Stimulated activated naive CD4-positive, alpha-beta T cell treated with Interleukin-2 at 50 U/mL for 16 hours (primary cell): ENCODE measurements around the gene FNDC3A.

ENCODE experiments used
- DNase-seq: peaks from one replicate; lab custom pipeline; 2025; lab: John Stamatoyannopoulos, UW

Gene FNDC3A

DNA sequence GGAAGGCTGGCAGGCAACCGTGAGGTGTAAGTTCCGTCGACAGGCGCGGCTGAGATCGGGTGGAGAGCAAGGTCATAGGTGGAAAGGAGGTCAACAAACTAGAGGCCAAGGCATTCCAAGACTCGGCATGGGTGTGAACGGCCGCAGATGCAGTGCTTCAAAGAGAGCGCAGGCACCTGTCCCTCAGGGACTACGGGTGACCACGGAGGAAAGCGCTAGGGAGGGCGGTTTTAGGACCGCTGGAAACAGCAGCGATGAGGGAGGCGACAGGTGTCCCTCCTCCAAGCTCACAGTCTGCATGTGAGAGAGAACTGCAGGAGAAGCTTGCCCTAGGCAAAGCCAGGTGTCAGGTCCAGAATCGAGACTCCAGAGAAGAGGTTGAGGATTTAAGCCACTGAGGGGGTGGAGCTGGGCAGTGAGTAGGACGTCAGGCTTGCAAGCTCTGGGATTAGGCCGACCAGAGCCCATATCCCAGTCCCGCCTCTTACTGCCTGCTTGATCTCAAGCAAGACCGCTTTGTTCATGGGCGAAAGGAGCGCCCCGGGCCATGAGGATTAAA lies 242.9 kb downstream of the FNDC3A start:
- no peak for DNase-seq

DNA sequence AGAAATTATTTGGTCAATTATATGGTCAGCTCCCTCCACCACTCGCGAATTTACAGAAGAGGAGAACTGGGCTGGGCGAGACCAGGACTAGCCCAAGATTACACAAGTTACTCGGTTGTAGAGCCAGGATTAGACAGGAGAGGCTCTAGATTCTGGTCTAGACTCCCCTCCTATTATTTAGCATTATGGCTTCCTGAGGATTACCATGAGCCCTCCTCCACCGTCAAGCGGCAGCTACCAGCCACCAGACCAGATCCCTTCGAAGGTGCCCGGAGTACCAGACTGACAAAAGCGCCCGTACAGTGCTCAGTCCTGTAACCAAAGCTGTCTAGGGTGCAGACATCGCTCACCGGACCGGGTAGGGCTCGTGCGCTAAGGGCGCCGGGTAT lies 243.9 kb downstream of the FNDC3A start:
- no peak for DNase-seq

DNA sequence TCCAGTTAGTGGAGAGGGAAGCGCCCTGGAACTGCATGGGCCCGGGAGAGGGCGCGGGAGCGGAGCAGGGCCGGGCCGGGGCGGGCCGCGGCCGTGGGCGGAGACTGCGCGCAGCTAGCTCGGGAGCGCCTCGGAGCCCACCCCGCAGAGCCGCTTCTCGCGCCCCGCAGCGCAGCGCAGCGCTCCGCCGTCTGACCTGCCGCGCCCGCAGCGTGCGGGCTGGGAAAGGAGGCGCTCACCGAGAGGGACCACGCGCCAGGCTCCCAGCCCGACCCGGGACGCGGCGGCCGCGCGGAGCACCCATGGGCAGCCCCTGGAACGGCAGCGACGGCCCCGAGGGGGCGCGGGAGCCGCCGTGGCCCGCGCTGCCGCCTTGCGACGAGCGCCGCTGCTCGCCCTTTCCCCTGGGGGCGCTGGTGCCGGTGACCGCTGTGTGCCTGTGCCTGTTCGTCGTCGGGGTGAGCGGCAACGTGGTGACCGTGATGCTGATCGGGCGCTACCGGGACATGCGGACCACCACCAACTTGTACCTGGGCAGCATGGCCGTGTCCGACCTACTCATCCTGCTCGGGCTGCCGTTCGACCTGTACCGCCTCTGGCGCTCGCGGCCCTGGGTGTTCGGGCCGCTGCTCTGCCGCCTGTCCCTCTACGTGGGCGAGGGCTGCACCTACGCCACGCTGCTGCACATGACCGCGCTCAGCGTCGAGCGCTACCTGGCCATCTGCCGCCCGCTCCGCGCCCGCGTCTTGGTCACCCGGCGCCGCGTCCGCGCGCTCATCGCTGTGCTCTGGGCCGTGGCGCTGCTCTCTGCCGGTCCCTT lies 244.5 kb downstream of the FNDC3A start, which contains the start of gene MLNR:
Gene MLNR (plus strand): TSS at position 303 of the 820 bp plus-strand sequence. CDS start 0 bp downstream, at position 303.
- DNase-seq: peak; percentile 23

DNA sequence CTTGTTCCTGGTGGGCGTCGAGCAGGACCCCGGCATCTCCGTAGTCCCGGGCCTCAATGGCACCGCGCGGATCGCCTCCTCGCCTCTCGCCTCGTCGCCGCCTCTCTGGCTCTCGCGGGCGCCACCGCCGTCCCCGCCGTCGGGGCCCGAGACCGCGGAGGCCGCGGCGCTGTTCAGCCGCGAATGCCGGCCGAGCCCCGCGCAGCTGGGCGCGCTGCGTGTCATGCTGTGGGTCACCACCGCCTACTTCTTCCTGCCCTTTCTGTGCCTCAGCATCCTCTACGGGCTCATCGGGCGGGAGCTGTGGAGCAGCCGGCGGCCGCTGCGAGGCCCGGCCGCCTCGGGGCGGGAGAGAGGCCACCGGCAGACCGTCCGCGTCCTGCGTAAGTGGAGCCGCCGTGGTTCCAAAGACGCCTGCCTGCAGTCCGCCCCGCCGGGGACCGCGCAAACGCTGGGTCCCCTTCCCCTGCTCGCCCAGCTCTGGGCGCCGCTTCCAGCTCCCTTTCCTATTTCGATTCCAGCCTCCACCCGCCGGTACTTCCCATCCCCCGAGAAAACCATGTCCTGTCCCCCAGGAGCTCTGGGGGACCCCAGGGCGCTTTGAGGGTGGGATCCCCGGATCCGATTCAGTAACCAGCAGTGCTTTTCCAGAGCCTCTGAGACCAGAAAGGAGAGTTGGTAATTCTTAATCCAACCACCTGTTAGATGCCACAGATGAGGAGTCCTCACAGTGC lies 245.3 kb downstream of the FNDC3A start:
- DNase-seq: no peak

DNA sequence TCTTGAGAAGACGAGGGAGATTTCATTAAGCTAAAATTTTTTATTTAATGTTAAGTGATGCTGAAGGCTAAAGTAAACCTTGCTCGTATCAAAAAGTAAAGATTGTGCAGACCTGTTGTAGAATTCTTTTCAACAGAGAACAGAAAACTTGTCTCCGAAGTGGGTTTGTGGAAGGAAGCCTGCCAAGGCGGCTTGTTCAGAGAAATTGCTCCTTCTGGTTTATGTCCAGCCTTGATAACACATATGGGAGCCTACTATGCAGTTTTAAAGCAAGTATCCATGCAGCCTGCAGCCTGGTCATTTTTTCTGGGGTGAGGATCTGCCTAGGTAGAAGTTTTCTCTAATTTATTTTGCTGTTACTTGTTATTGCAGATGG lies 245.9 kb downstream of the FNDC3A start:
- no peak for DNase-seq

DNA sequence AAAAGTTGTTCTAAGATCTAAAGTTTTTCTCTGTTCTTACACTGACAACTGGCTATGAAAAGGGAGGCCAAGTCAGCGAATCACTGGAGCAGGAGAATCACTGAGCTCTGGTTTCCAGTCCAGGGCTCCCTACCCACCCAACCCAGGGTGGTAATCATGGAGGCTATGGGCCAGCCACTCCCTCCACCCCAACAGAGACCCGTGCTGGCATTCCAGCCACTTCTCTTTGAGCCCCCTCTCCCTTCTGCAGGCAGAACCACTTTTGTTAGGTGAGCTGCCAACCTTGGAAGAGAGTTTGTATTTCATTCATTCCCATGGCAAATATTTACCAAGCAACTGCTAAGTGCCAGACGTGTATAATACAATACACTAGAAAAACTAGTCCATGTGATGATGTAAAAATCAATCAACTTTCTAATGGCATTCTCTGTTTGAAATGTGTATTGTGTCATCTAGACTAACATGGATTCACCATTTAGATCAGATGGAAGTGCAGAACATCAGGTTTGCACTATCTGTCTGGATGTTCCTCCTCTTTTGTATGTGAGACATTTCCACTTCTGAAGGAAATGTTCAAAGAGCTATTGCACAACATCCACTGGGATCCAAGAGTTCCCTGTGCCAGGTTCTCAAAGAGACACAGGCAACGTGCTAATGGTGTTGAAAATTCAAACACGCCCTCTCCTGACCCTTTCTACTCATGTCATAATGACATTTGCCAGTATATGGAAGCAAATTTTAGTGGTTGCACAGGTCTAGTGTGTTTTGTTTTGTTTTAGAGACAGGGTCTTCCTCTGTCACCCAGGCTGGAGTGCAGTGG lies 249.7 kb downstream of the FNDC3A start:
- no peak for DNase-seq

DNA sequence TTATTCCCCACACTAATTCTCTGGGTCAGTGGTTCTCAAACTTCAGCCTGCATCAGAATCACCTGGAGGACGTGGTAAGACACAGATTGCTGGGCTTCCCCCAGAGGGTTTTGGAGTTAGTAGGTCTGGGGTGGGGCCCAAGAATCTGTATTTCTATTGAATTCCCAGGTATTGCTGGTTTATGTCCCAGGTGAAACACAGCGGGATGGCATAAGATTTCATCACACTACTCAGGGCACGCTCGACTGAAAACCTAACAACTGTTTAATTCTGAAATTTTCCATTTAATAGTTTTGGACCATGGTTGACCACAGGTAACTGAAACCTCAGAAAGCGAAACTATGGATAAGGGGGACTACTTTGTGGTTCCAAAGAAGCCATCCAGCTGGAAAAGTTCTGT lies 250.9 kb downstream of the FNDC3A start:
- DNase-seq: no peak

DNA sequence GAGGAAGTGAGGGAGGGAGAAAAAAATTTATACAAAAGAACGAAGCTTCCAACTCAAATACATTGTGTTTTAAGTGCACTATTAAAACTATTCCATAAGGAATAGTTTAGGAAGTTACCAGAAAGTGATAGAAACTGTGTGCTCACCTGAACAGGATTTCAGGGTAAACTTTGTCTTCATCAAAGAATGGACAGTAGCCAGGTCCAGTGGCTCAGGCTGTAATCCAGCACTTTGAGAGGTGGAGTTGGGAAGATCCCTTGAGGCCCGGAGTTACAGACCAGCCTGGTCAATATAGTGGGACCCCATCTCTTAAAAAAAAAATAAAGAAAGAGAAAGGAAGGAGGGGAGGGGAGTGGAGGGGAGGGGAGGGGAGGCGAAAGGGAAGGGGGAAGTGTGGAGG lies 259.0 kb downstream of the FNDC3A start:
- no peak for DNase-seq

DNA sequence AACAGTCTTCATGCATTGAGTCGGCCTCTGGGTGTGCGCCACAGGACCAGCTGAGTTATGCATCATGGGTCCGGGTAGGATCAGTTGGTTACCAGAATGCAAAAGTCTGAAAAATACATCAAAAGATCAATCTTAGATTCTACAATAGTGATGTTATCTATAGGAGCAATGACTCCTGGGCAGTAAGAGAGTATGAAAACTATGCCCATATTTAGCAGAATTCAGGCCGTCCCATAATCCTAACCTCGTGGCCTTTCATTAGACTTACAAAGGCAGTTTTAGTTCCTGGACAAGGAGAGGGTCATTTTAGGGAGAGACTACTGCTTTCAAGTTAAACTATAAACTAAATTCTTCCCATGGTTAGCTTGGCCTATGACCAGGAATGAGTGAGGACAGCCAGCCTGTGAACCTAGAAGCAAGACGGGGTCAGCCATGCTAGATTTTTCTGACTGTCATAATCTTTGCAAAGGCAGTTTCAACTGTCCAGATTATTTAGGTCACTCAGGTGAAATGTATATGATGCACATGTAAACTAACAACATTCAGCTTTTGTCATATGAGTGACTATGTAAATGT lies 260.2 kb downstream of the FNDC3A start:
- DNase-seq: no peak

DNA sequence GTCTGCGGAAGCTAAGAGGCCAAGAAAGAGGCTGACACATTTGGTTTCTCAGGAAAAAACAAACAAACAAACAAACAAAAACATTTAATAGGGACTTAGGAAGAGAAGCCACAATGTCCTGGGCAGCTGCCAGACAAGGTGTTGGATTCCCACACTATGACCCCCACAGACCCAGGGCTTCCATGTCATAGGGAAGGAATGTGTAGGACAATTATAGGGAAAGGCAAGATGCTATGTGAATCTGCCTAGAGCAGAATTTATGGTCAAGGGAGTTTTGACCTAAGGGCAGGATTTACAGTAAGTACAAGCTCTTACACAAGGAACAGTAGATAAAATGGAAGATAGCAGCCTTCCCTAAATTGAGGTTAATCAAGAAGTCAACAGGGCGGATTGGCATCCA lies 262.9 kb downstream of the FNDC3A start:
- DNase-seq: no peak

DNA sequence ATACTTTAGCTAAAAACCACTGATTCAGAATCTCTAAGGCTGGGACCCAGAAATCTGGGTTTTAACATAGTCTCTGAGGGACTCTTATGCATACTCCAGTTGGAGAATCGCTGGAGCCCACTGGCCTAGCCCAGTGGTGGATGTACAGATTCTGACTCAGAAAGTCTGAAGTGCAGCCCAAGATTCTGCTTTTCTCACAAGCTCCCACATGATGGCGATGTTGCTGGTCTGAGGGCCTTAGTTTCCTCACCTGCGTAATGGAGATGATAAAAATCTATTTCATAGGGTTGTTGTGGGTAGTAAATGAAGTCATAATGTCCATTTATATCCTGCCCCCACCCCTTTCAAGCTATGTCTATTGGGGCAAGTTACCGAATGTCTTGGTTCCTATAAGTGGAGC lies 264.3 kb downstream of the FNDC3A start:
- DNase-seq: peak; percentile 13

DNA sequence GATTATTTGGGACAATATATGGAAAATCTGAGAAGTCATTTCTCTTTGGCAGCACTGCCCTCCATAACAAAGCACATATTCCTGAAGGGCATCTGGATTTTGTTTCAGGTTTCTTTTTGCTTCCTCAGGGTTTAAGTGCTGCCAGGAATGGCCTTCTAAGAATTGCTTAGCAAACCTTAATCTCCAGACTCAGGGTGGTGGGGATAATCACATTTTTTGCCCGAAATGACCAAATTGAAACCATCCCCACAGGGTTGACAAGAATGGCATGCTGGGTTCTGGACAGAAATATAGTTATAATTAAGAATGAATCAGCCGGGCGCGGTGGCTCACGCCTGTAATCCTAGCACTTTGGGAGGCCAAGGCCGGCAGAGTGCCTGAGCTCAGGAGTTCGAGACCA lies 265.6 kb downstream of the FNDC3A start:
- DNase-seq: no peak

DNA sequence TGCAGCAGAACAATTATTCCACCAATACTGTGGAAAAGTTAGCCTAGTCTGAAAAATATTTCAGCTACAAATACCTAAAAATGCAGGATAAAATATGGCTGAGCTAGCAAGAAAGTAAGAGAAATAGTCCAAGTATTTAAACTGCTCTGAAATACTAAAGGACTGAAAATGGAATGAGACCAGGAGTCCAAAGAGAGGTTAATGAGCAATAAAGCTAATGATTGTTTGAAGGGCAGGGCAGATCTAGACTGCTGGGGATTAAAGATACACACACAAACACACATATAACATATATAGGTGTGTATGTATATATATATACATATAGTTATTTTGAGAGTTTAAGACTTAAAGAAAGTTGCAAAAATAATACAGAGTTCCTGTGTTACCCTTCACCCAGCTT lies 269.4 kb downstream of the FNDC3A start:
- no peak for DNase-seq

DNA sequence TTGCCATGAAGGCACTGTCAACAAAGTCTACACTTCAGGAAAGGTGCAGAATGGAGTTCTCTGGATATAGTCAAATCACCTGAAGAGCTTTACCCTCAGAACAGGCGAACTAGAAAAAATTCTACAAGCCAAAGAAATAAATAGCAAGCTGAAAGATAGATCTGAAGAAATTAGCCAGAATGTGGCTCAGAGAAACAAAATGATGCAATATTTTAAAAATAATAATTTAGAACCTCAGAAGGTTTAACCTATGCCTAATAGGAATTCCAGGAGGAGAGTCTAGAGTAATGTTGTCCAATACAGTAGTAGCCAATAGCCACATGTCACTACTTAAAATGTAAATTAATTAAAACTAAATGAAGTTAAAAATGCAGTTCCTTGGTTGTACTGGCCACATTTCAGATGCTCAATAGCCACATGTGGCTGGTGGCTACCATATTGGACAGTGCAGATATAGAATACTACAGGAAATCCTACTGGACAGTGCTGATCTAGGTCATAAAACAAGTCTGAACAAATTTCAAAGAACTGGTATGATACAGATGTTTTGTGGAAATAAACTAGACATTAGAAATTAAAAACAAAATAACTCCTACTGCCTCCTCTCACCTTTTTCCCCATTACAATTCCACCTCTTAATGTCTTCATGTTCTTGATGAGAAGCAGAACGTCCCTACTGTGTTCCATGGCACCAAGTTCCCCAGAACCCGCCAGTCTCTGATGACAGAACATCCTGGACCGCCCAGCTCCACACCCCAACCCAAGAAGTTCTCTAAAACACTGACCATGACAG lies 271.3 kb downstream of the FNDC3A start:
- DNase-seq: no peak

DNA sequence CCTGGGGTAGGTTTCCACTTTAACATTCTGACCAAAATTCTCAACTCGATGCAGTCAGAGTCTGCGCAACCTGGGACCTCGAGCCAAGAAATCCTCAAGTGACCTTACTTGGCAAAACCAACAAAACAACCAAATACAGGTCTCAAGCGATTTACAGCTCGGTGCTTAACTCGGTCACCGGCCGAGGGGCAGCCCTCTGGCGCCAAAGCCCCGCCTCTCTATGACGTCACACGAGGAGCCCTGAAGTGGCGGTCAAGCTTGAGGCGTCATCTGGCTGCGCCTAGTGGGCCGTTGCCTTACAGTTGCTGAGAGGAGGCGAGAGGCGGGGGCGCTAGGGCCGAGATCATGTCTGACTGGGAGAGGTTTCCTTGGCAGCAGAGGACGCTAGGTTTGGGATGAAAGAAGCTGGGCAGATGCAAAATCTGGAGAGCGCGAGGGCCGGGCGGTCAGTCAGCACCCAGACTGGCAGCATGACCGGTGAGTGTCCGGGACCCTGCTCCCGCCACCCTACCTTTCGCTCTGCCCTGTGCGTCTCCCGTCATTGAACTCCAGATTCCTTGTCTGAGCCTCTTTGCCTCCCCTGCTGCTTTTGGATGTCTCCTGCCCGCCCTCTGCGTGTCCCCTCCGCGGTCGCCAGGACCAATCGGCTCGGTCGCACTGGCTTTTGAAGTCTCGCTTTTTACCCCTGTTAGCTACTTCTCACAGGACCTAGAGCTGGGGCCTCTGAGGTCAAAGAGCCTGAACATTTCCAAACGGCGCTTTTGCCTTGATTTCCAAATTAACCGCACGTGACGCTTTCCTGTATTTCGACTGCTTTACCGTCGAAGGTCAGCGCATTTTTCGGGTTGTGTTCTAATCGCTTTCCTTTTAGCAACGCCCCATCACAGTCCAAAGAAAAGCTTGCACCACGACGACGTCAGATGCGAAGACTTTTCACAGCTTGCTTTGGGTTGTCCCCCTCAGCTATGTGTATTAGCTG lies 272.2 kb downstream of the FNDC3A start, which contains the start of gene CDADC1:
Gene CDADC1 (plus strand): TSS at position 283 of the 979 bp plus-strand sequence. CDS start 113 bp downstream, at position 396.
- DNase-seq: peak; percentile 91

DNA sequence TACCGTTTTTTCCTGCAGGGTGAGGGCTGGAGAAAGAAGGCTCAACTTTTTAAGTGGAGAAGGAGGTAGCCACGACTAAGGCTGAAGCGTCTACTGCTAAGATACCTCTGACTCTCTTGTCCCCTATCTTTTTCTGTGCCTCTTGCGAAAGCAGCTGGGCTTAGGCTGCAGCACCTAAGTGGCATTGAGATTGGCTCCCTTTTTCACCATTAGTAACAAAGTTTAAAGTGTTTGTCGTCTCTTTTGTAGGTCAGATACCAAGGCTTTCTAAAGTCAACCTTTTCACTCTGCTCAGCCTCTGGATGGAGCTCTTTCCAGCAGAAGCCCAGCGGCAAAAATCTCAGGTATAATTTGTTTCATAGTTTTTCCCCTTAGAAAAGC lies 272.9 kb downstream of the FNDC3A start:
- no peak for DNase-seq

DNA sequence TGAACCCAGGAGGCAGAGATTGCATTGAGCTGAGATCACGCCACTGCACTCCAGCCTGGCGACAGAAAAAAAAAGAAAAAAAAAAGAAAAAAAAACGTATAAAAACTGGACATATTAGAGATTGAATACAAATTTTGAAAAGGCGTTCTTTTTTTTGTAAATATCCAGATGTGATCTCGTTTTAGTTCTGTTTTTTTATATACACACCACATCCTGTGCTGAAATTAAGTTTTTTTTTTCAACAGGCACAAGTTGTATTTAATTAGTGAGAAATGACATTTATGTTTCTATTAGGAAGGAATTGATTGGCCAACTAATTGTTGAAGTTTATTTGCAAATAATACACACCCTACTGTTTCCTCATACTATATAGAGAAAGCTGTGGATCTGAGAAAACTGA lies 275.6 kb downstream of the FNDC3A start:
- DNase-seq: no peak

DNA sequence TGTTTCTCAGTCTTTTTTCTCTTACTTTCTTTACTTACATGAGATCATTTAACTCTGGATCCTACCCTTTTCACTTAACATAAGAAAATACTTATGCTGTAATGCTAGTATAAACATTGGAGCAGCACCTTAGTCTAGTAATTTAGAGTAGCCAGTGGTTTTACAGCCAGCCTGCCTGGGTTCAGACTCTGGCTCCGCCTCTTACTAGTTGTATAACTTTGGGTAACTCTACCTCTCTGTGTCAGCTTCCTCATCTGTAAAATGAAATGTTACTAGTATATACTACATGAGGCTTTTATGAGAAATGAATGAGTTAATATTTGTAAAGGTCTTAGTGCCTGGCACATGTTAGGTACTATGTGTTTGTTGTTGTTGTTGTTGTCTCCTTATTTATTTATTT lies 277.6 kb downstream of the FNDC3A start:
- DNase-seq: no peak

DNA sequence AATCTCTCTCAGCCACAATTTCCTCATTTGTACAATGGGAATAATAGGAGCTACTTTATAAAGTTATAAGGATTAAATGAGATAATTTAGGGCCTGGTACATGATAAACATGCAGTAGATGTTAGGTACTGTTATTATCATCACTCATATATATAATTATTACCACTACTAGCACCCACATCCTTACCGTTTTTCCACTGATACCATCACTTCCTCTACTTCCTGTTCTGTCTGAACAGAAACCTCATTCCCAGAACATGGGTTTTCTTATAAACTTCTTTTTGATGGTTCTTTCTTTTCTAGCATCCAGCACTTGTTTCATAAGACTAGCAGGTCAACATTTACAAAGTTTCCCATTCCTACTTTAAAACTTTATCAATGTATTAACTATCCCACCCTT lies 278.3 kb downstream of the FNDC3A start:
- no peak for DNase-seq

DNA sequence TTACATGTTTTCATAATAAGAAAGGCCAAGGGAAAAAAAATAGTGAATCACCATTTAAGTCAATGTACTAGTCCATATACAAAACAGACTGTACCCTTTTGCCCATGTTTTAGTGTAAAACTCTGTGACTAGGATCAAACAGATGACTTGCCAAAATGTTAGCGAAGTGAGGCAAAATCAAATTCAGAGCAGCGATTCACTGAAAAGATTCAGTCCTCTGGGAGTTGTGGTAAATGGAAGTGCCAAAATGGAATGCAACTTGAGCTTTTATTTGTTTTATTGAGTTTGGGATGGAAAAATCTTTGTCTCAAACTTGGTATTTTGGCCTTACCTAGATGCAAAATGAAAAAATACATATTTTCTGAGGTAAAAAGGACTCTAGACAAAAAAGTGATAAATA lies 281.1 kb downstream of the FNDC3A start:
- DNase-seq: no peak
